Hepatocyte (in vitro differentiated cells): Measurements from ENCODE around the gene PLEKHM3. TPM values are rescaled to one million over a fixed set of nuclear protein-coding genes. Genes with fewer than 3 reads are reported as not detected.

Source experiments
- DNase-seq: peaks from one replicate; pipeline ENCODE4 v3.0.0-alpha.2; 2016; ENCODE audit warnings: low spot score
- H2AFZ ChIP-seq: fragments of 200-600 bp; sonication (generic); 2 replicates; pipeline ENCODE4 v1.6.0; 2016; ENCODE audit warnings: antibody characterized with exemption, mild to moderate bottlenecking
- H3K27ac ChIP-seq: fragments of 200-600 bp; sonication (generic); 2 replicates; pipeline ENCODE4 v1.5.1; 2016; ENCODE audit warnings: mild to moderate bottlenecking
- H3K27me3 ChIP-seq: fragments of 200-600 bp; sonication (generic); 2 replicates; pipeline ENCODE4 v1.6.1; 2016
- H3K36me3 ChIP-seq: fragments of 200-600 bp; sonication (generic); replicated peaks from 2 replicates; pipeline ENCODE4 v1.5.1; 2016; ENCODE audit warnings: low read depth; ENCODE audit not compliant: insufficient read depth
- H3K4me1 ChIP-seq: fragments of 200-600 bp; sonication (generic); 2 replicates; pipeline ENCODE4 v1.5.1; 2016; ENCODE audit warnings: mild to moderate bottlenecking, moderate library complexity; ENCODE audit not compliant: insufficient read depth
- H3K4me2 ChIP-seq: fragments of 200-600 bp; sonication (generic); 2 replicates; pipeline ENCODE4 v1.6.0; 2016
- H3K4me3 ChIP-seq: fragments of 200-600 bp; sonication (generic); 2 replicates; pipeline ENCODE4 v1.5.1; 2016; ENCODE audit warnings: mild to moderate bottlenecking
- H3K79me2 ChIP-seq: fragments of 200-600 bp; sonication (generic); 2 replicates; pipeline ENCODE4 v1.6.0; 2017; ENCODE audit warnings: mild to moderate bottlenecking
- H3K9me2 ChIP-seq: fragments of 200-600 bp; sonication (generic); replicated peaks from 2 replicates; pipeline ENCODE4 v1.6.0; 2017; ENCODE audit warnings: mild to moderate bottlenecking; ENCODE audit not compliant: insufficient read depth
- H3K9me3 ChIP-seq: fragments of 200-600 bp; sonication (generic); 2 replicates; pipeline ENCODE4 v1.5.1; 2016; ENCODE audit warnings: low read depth, mild to moderate bottlenecking
- H4K20me1 ChIP-seq: fragments of 200-600 bp; sonication (generic); 2 replicates; pipeline ENCODE4 v1.6.0; 2016; ENCODE audit warnings: mild to moderate bottlenecking; ENCODE audit not compliant: insufficient read depth, poor library complexity, severe bottlenecking
- CTCF ChIP-seq: fragments of 200-600 bp; sonication (generic); IDR thresholded peaks from 2 replicates; pipeline ENCODE4 v1.5.1; 2016; ENCODE audit warnings: antibody characterized with exemption, mild to moderate bottlenecking; ENCODE audit not compliant: poor library complexity
- EZH2 ChIP-seq: fragments of 200-600 bp; sonication (generic); IDR thresholded peaks from 2 replicates; pipeline ENCODE4 v1.6.1; 2016; ENCODE audit warnings: antibody characterized with exemption, mild to moderate bottlenecking, borderline replicate concordance
- EZH2phosphoT487 ChIP-seq: fragments of 200-600 bp; sonication (generic); IDR thresholded peaks from one replicate; pipeline ENCODE4 v1.6.1; 2018; ENCODE audit warnings: antibody characterized with exemption, mild to moderate bottlenecking, low read depth, moderate library complexity; ENCODE audit not compliant: unreplicated experiment, severe bottlenecking
- whole genome bisulfite sequencing: methylation state at CpG from one replicate; pipeline ENCODE4 v1.1.6; 2016; ENCODE audit warnings: low lambda C conversion rate; ENCODE audit errors: missing lambda C conversion rate; 5-methylcytosine and 5-hydroxymethylcytosine counted together
- polyA plus RNA-seq: library from polyadenylated mRNA; unstranded; fragments of >200 nt; fragmentation: Nextera tagmentation; extraction: Ambion mirVana; gene quantifications from 2 replicates; pipeline ENCODE4 v1.2.1, GENCODE V29; 2016
- total RNA-seq: library from RNA; depleted of rRNA; stranded (reverse); fragments of >200 nt; gene quantifications from 2 replicates; pipeline ENCODE4 v1.2.3, GENCODE V29; 2014

The PLEKHM3 gene
- total and polyA plus RNA-seq, 2 experiments from 2014 or later = 4.2 to 11.1 TPM

- WGBS = 85% methylated on average over 2 of the region's 2 CpGs
- DNase-seq = no peak
- Histone ChIP-seq H3K4me1 (peaks cover 19% of the 10 kb centered on the region), H2AFZ (no peak overlapping the region), H3K36me3 (no peaks in the 10 kb centered on the region), H4K20me1 (no peaks in the 10 kb centered on the region), H3K9me3 (no peaks in the 10 kb centered on the region), H3K79me2 (no peaks in the 10 kb centered on the region), H3K27me3 (no peaks in the 10 kb centered on the region), H3K4me3 (no peak overlapping the region), H3K27ac (peak overlapping the region; percentile 41), H3K9me2 (no peaks in the 10 kb centered on the region), H3K4me2 (no peak overlapping the region)
- no peak for TF ChIP-seq CTCF
- TF ChIP-seq EZH2phosphoT487 = no peak
- TF ChIP-seq EZH2 = no peak
Observed at GRCh38 chr2:207783514-207783913, 241.8 kb downstream of the PLEKHM3 start.

- H2AFZ ChIP-seq = no peak overlapping the region
- H3K27me3 ChIP-seq = no peaks in the 10 kb centered on the region
- peaks cover 19% of the 10 kb centered on the region for H3K4me1 ChIP-seq
- no peaks in the 10 kb centered on the region for H3K9me3 ChIP-seq
- 87% methylated on average over 10 of the region's 10 CpGs for WGBS
- no peaks in the 10 kb centered on the region for H3K79me2 ChIP-seq
- no peak overlapping the region for H3K4me2 ChIP-seq
- TF ChIP-seq CTCF (no peak), EZH2phosphoT487 (no peak), EZH2 (no peak)
- peak overlapping the region; percentile 79 for H3K27ac ChIP-seq
- H3K9me2 ChIP-seq = no peaks in the 10 kb centered on the region
- peak; percentile 60 for DNase-seq
- H3K4me3 ChIP-seq = no peak overlapping the region
- no peaks in the 10 kb centered on the region for H4K20me1 ChIP-seq
- H3K36me3 ChIP-seq = no peaks in the 10 kb centered on the region
Observed at GRCh38 chr2:207782238-207783030, 242.9 kb downstream of the PLEKHM3 start.

- WGBS = 81% methylated on average over 11 of the region's 11 CpGs
- Histone ChIP-seq H3K9me3 (no peaks in the 10 kb centered on the region), H3K4me2 (no peak overlapping the region), H3K27ac (no peak overlapping the region), H3K27me3 (no peaks in the 10 kb centered on the region), H3K4me3 (no peak overlapping the region), H4K20me1 (no peaks in the 10 kb centered on the region), H3K9me2 (no peaks in the 10 kb centered on the region), H3K79me2 (no peaks in the 10 kb centered on the region), H2AFZ (no peak overlapping the region), H3K36me3 (no peaks in the 10 kb centered on the region), H3K4me1 (peaks cover 19% of the 10 kb centered on the region)
- TF ChIP-seq EZH2 (no peak), EZH2phosphoT487 (no peak), CTCF (no peak)
- no peak for DNase-seq
Observed at GRCh38 chr2:207779523-207779922, 245.8 kb downstream of the PLEKHM3 start.
